ENCODE data around the gene TTC7B.

Gene TTC7B

GRCh38 chr14:90714811-90715210, 101.4 kb downstream of the TTC7B start:
- Histone ChIP-seq H3K4me2 (ENCODE audit: low read depth, low read length, poor library complexity, severe bottlenecking) (no peak overlapping the region), H3K36me3 (ENCODE audit: low read length) (no peaks in the 10 kb centered on the region), H3K27me3 (ENCODE audit: low read length) (no peaks in the 10 kb centered on the region), H3F3A (ENCODE audit: insufficient read depth) (no peaks in the 10 kb centered on the region), H3K27ac (ENCODE audit: low read depth, low read length) (no peak overlapping the region), H3K9me2 (replicated peaks; ENCODE audit: insufficient read depth, low read length) (no peaks in the 10 kb centered on the region), H3K4me3 (ENCODE audit: insufficient read depth, low read length, poor library complexity, severe bottlenecking) (no peak overlapping the region), H3K79me2 (ENCODE audit: insufficient read depth, low read length) (no peaks in the 10 kb centered on the region), H3K9ac (ENCODE audit: low read length) (no peak overlapping the region), H4K20me1 (ENCODE audit: low read depth, low read length) (no peaks in the 10 kb centered on the region), H2AFZ (ENCODE audit: low read depth, low read length, severe bottlenecking) (no peak overlapping the region), H3K9me3 (ENCODE audit: insufficient read depth, low read length) (no peaks in the 10 kb centered on the region)
- TF ChIP-seq CTCF (IDR thresholded peaks at IDR 0.05; ENCODE audit: insufficient read depth, low read length, poor library complexity, severe bottlenecking) (no peak), EZH2phosphoT487 (conservative IDR thresholded peaks at IDR 0.05; ENCODE audit: low read length) (no peak)

GRCh38 chr14:90704738-90705392, 111.4 kb downstream of the TTC7B start:
- Histone ChIP-seq H2AFZ (ENCODE audit: low read depth, low read length, severe bottlenecking) (no peak overlapping the region), H3K27me3 (ENCODE audit: low read length) (no peaks in the 10 kb centered on the region), H3K36me3 (ENCODE audit: low read length) (no peaks in the 10 kb centered on the region), H3K79me2 (ENCODE audit: insufficient read depth, low read length) (no peaks in the 10 kb centered on the region), H3K9me3 (ENCODE audit: insufficient read depth, low read length) (no peaks in the 10 kb centered on the region), H3K4me3 (ENCODE audit: insufficient read depth, low read length, poor library complexity, severe bottlenecking) (no peak overlapping the region), H3F3A (ENCODE audit: insufficient read depth) (no peaks in the 10 kb centered on the region), H3K4me2 (ENCODE audit: low read depth, low read length, poor library complexity, severe bottlenecking) (no peak overlapping the region), H4K20me1 (ENCODE audit: low read depth, low read length) (no peaks in the 10 kb centered on the region), H3K27ac (ENCODE audit: low read depth, low read length) (no peak overlapping the region), H3K9me2 (replicated peaks; ENCODE audit: insufficient read depth, low read length) (no peaks in the 10 kb centered on the region), H3K9ac (ENCODE audit: low read length) (no peak overlapping the region)
- TF ChIP-seq EZH2phosphoT487 (conservative IDR thresholded peaks at IDR 0.05; ENCODE audit: low read length) (no peak), CTCF (IDR thresholded peaks at IDR 0.05; ENCODE audit: insufficient read depth, low read length, poor library complexity, severe bottlenecking) (no peak)

GRCh38 chr14:90703841-90704737, 112.1 kb downstream of the TTC7B start:
- Histone ChIP-seq H3F3A (ENCODE audit: insufficient read depth) (no peaks in the 10 kb centered on the region), H3K27ac (ENCODE audit: low read depth, low read length) (no peak overlapping the region), H3K9ac (ENCODE audit: low read length) (no peak overlapping the region), H4K20me1 (ENCODE audit: low read depth, low read length) (no peaks in the 10 kb centered on the region), H3K9me3 (ENCODE audit: insufficient read depth, low read length) (no peaks in the 10 kb centered on the region), H3K9me2 (replicated peaks; ENCODE audit: insufficient read depth, low read length) (no peaks in the 10 kb centered on the region), H2AFZ (ENCODE audit: low read depth, low read length, severe bottlenecking) (no peak overlapping the region), H3K4me3 (ENCODE audit: insufficient read depth, low read length, poor library complexity, severe bottlenecking) (no peak overlapping the region), H3K79me2 (ENCODE audit: insufficient read depth, low read length) (no peaks in the 10 kb centered on the region), H3K36me3 (ENCODE audit: low read length) (no peaks in the 10 kb centered on the region), H3K4me2 (ENCODE audit: low read depth, low read length, poor library complexity, severe bottlenecking) (no peak overlapping the region), H3K27me3 (ENCODE audit: low read length) (no peaks in the 10 kb centered on the region)
- TF ChIP-seq EZH2phosphoT487 (conservative IDR thresholded peaks at IDR 0.05; ENCODE audit: low read length) (no peak), CTCF (IDR thresholded peaks at IDR 0.05; ENCODE audit: insufficient read depth, low read length, poor library complexity, severe bottlenecking) (no peak)

Data from SU-DHL-6 (cell line).